ENCODE data around the gene TSPO. TPM values are rescaled to one million over a fixed set of nuclear protein-coding genes. Genes with fewer than 3 reads are reported as not detected.
A peak's percentile ranks its signal among the peaks of the same experiment; 100 is the strongest.
"Not testable (repeated sequence)": the region's sequence is repeated elsewhere in the genome, so short reads cannot be mapped to it uniquely, and the experiment has no call there.

The TSPO gene
- total and polyA plus RNA-seq, 9 of the 15 experiments (the other 6 are each of a cell fraction or from before 2014, with no cell fraction given), result 4.9 to 126 (median 25.3) TPM

DNA sequence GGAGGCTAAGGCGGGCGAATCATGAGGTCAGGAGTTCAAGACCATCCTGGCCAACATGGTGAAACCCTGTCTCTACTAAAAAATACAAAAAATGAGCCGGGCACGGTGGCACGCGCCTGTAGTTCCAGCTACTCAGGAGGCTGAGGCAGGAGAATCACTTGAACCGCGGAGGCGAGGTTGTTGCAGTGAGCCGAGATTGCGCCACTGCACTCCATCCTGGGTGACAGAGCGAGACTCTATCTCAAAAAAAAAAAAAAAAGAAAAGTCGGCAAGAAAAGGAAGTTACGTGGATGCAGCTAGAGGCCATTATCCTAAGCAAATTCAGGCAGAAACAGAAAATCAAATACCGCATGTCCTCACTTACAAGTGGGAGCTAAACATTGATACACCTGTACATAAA, 5.0 kb upstream of the TSPO start:
- DNase-seq (ENCODE audit: extremely low read depth in 1 of 4, low spot score in 3 of 4); H3K4me2 ChIP-seq (ENCODE audit: insufficient read depth, low read length); H4K20me1 ChIP-seq (replicated peaks; ENCODE audit: control insufficient read depth, insufficient read depth, low read length); H3K9me3 ChIP-seq (replicated peaks; ENCODE audit: control insufficient read depth, insufficient read depth, low read depth, low read length); H3K4me3 ChIP-seq; in situ Hi-C loops (cut with MboI); BruUV-seq (replicated peaks); H2AFZ ChIP-seq (ENCODE audit: low read depth, low read length); FAIRE-seq; POLR2A ChIA-PET; H3K27ac ChIP-seq (ENCODE audit: extremely low read depth, low read depth, low read length); CTCF ChIA-PET (ENCODE audit: low intra/inter-chr PET ratio); ATAC-seq; H3K9me1 ChIP-seq (ENCODE audit: control insufficient read depth, insufficient read depth, low read length); H3K36me3 ChIP-seq (ENCODE audit: control insufficient read depth, insufficient read depth, low read length); H3K27me3 ChIP-seq (ENCODE audit: control insufficient read depth in 2 of 2, insufficient read depth in 2 of 2, low read length in 2 of 2); H3K9ac ChIP-seq (ENCODE audit: insufficient read depth in 1 of 2, low read depth in 2 of 2, low read length in 2 of 2); intact Hi-C loops (cut with micrococcal nuclease): not testable (repeated sequence)
- peaks cover 14% of the 10 kb centered on the region for H3K79me2 ChIP-seq (ENCODE audit: control insufficient read depth, insufficient read depth, low read length)
- WGBS (ENCODE audit: insufficient coverage, low coverage, missing lambda C conversion rate), result 76% methylated on average over 12 of the region's 15 CpGs
- peaks cover 0 to 25% of the 10 kb centered on the region in 2 experiments; a peak in 3 of 5 replicates for H3K4me1 ChIP-seq (replicated peaks in 1 of 2; ENCODE audit: control insufficient read depth in 2 of 2, insufficient read depth in 2 of 2, low read length in 2 of 2)
- TF ChIP-seq CEBPB (tag; IDR thresholded peaks at IDR 0.05), result peak; percentile 46

DNA sequence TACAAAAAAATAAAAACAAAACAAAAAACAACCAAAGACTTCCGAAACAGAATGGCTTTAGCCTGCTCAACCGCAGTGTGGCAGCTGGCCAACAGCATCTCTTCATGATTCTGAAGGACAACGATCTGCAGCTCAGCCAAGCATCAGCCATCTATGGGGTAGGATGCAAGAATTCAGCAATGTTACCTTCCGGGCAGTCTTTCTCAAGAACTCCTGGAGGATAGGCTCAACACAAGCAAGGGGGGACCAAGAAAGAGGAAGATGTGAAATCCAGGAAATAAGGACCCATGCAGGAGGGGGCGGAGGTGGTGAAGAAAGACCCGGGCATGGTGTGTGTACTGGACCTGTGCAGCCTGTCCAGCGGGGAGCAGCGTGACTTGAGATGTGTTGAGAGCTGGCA, 3.5 kb upstream of the TSPO start:
- no peak overlapping the region for H3K4me2 ChIP-seq (ENCODE audit: insufficient read depth, low read length)

More for the DNA sequence above, 3.5 kb upstream of the TSPO start:
- Histone ChIP-seq H3K27ac (ENCODE audit: extremely low read depth, low read depth, low read length) (no peak overlapping the region), H3K9me3 (replicated peaks; ENCODE audit: control insufficient read depth, insufficient read depth, low read depth, low read length) (no peaks in the 10 kb centered on the region), H3K9ac (ENCODE audit: insufficient read depth in 1 of 2, low read depth in 2 of 2, low read length in 2 of 2) (no peak overlapping the region), H3K36me3 (ENCODE audit: control insufficient read depth, insufficient read depth, low read length) (no peaks in the 10 kb centered on the region), H2AFZ (ENCODE audit: low read depth, low read length) (0 out of 2 replicates have a peak overlapping the region, but pooled peaks have one; percentile 24), H4K20me1 (replicated peaks; ENCODE audit: control insufficient read depth, insufficient read depth, low read length) (no peaks in the 10 kb centered on the region), H3K9me1 (ENCODE audit: control insufficient read depth, insufficient read depth, low read length) (no peaks in the 10 kb centered on the region), H3K4me3 (no peak overlapping the region), H3K79me2 (ENCODE audit: control insufficient read depth, insufficient read depth, low read length) (peaks cover 18% of the 10 kb centered on the region), H3K27me3 (ENCODE audit: control insufficient read depth in 2 of 2, insufficient read depth in 2 of 2, low read length in 2 of 2) (no peaks in the 10 kb centered on the region), H3K4me1 (replicated peaks in 1 of 2; ENCODE audit: control insufficient read depth in 2 of 2, insufficient read depth in 2 of 2, low read length in 2 of 2) (peaks cover 0 to 38% of the 10 kb centered on the region in 2 experiments; a peak in 3 of 5 replicates)
- DNase-seq (ENCODE audit: extremely low read depth in 1 of 4, low spot score in 3 of 4) (no peak), ATAC-seq (no peak), FAIRE-seq (peak; percentile 46)
- WGBS (ENCODE audit: insufficient coverage, low coverage, missing lambda C conversion rate), result 33% methylated on average over 6 of the region's 8 CpGs
- TF ChIP-seq NFIC (IDR thresholded peaks at IDR 0.05), result peak; percentile 63
- TF ChIP-seq, protein P1, sequence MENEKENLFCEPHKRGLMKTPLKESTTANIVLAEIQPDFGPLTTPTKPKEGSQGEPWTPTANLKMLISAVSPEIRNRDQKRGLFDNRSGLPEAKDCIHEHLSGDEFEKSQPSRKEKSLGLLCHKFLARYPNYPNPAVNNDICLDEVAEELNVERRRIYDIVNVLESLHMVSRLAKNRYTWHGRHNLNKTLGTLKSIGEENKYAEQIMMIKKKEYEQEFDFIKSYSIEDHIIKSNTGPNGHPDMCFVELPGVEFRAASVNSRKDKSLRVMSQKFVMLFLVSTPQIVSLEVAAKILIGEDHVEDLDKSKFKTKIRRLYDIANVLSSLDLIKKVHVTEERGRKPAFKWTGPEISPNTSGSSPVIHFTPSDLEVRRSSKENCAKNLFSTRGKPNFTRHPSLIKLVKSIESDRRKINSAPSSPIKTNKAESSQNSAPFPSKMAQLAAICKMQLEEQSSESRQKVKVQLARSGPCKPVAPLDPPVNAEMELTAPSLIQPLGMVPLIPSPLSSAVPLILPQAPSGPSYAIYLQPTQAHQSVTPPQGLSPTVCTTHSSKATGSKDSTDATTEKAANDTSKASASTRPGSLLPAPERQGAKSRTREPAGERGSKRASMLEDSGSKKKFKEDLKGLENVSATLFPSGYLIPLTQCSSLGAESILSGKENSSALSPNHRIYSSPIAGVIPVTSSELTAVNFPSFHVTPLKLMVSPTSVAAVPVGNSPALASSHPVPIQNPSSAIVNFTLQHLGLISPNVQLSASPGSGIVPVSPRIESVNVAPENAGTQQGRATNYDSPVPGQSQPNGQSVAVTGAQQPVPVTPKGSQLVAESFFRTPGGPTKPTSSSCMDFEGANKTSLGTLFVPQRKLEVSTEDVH (IDR thresholded peaks at IDR 0.05; ENCODE audit: low read depth, partially characterized antibody), result no peak
- intact Hi-C loops (cut with micrococcal nuclease) (no loop called here), in situ Hi-C loops (cut with MboI) (no loop called here)
- ChIA-PET CTCF (ENCODE audit: low intra/inter-chr PET ratio) (no interaction called here), POLR2A (interaction anchor here (0.7 to 1.4 kb wide), 2 partner anchors 10 to 53 kb away, joined by 3 to 5 read pairs; no protein-coding TSS in a partner anchor)
- BruUV-seq (replicated peaks), result no TSS peak
